Tibial nerve (tissue), 4 donors: ENCODE results near the gene RBM25. TPM values are rescaled to one million over a fixed set of nuclear protein-coding genes. Genes with fewer than 3 reads are reported as not detected.
A peak's percentile ranks its signal among the peaks of the same experiment; 100 is the strongest.

ENCODE experiments used
- DNase-seq, 2 donors: peaks; one replicate each; pipeline ENCODE4 v3.0.0-alpha.2; 2019; ENCODE audit warnings: low spot score in 2 of 2
- H3K27ac ChIP-seq, 4 donors: fragments of 200-600 bp; sonication (generic) in 3 of 4; one replicate each; pipeline ENCODE4 v1.5.1; 2017 to 2019; ENCODE audit warnings: mild to moderate bottlenecking in 1 of 4
- H3K27me3 ChIP-seq, 2 donors: fragments of 200-600 bp; sonication (generic) in 1 of 2; one replicate each; pipeline versions ENCODE4 v1.5.1 to v1.6.0; 2017 to 2019
- H3K36me3 ChIP-seq, 3 donors: fragments of 200-600 bp; sonication (generic); one replicate each; pipeline ENCODE4 v1.5.1; 2018 to 2019
- H3K4me1 ChIP-seq, 4 donors: fragments of 200-600 bp; sonication (generic) in 3 of 4; one replicate each; pipeline ENCODE4 v1.5.1; 2017 to 2019
- H3K4me3 ChIP-seq, 4 donors: fragments of 200-600 bp; sonication (generic) in 3 of 4; one replicate each; pipeline ENCODE4 v1.5.1; 2017 to 2019; ENCODE audit warnings: mild to moderate bottlenecking in 1 of 4, moderate library complexity in 1 of 4
- H3K9me3 ChIP-seq, 4 donors: fragments of 200-600 bp; sonication (generic) in 3 of 4; one replicate each; pipeline ENCODE4 v1.5.1; 2017 to 2019
- CTCF ChIP-seq, 5 experiments: fragments of 200-600 bp in 3 of 5; fragments of 450-650 bp in 2 of 5; sonication (generic) in 3 of 5; IDR thresholded peaks; one replicate each; pipeline ENCODE4 v1.5.1; 2016 to 2019; ENCODE audit warnings: antibody characterized with exemption in 5 of 5, mild to moderate bottlenecking in 3 of 5, moderate library complexity in 2 of 5
- EP300 ChIP-seq, 2 donors: sonication (generic); formaldehyde crosslinking; IDR thresholded peaks; one replicate each; pipeline ENCODE4 v1.6.1; 2017; ENCODE audit warnings: antibody characterized with exemption in 2 of 2, mild to moderate bottlenecking in 1 of 2
- POLR2A ChIP-seq, 2 donors: fragments of 450-650 bp; IDR thresholded peaks; one replicate each; pipeline ENCODE4 v1.6.1; 2017; ENCODE audit warnings: antibody characterized with exemption in 2 of 2, mild to moderate bottlenecking in 2 of 2, moderate library complexity in 2 of 2
- WGBS, 2 donors: methylation state at CpG; one replicate each; pipeline ENCODE4 v1.1.5; 2018; 5-methylcytosine and 5-hydroxymethylcytosine counted together
- total RNA-seq, 4 donors: library from RNA; depleted of rRNA; stranded (reverse); fragments of >200 nt; gene quantifications; one replicate each; pipeline ENCODE4 v1.1.0, GENCODE V29; 2016

The RBM25 gene
- total RNA-seq, 4 donors from 2014 or later: 87.4 to 120 (median 101) TPM

DNA sequence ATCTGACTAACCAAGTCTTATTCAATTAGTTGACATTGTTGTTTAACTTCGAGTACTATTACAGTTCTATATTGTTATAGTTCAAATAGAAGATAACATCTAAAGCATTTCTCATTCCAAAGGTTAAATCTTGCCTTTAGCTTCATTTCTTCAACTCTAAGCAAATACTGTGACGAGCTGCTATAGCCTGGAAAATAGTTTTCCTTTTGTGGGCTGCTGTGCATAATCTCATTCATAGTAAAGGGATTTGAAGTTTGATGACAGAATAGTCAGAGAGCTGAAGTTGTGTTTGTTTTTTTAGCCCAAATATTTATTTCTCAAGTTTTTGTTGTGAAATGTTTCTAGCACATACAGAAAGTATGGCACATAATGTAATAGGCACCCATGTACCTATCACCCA, 91.4 kb downstream of the RBM25 start:
- H3K27ac ChIP-seq: no peak overlapping the region
- H3K27me3 ChIP-seq: no peaks in the 10 kb centered on the region
- peaks cover 0 to 63% (median 7%) of the 10 kb centered on the region in 3 donors for H3K36me3 ChIP-seq
- H3K4me1 ChIP-seq: peaks cover 0 to 28% (median 0%) of the 10 kb centered on the region in 4 donors
- no peaks in the 10 kb centered on the region for H3K9me3 ChIP-seq
- DNase-seq: no peak
- no peak for TF ChIP-seq EP300 (IDR thresholded peaks at IDR 0.05)
- no peak for TF ChIP-seq CTCF (IDR thresholded peaks at IDR 0.05)
- TF ChIP-seq POLR2A (IDR thresholded peaks at IDR 0.05): no peak
- 77 to 88% methylated on average over 2 of the region's 2 CpGs for WGBS, 2 donors
- no peak overlapping the region for H3K4me3 ChIP-seq

DNA sequence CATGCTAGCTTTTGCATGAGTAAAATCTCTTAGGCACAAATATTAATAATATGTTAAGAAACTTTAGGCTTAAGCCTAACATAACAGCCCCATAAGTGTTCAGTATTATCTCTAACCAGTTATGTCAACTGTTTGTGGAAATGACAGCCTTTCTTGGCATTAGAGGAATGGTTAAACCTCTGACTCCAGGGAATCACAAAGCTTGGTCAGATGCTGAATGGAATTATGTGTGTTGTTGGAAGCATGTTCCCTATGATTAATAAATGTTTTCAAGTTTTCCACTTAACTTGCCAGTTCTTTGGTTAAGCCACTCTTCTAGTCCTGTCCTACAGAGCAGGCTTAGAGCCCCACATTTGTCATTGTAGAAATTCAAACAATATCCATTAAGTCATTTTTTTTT, 94.9 kb downstream of the RBM25 start:
- H3K9me3 ChIP-seq: no peaks in the 10 kb centered on the region
- TF ChIP-seq CTCF (IDR thresholded peaks at IDR 0.05) (no peak), POLR2A (IDR thresholded peaks at IDR 0.05) (no peak)
- no peaks in the 10 kb centered on the region for H3K27me3 ChIP-seq
- no peak for DNase-seq
- no peak overlapping the region for H3K4me3 ChIP-seq
- no peak overlapping the region for H3K27ac ChIP-seq
- peaks cover 0 to 88% (median 14%) of the 10 kb centered on the region in 3 donors for H3K36me3 ChIP-seq
- H3K4me1 ChIP-seq: no peaks in the 10 kb centered on the region

- Histone ChIP-seq H3K27me3 (no peaks in the 10 kb centered on the region), H3K4me3 (no peak overlapping the region), H3K9me3 (no peaks in the 10 kb centered on the region), H3K4me1 (peaks cover 0 to 2% (median 0%) of the 10 kb centered on the region in 4 donors), H3K27ac (no peak overlapping the region), H3K36me3 (peaks cover 0 to 79% (median 3%) of the 10 kb centered on the region in 3 donors)
- WGBS, 2 donors: 86 to 87% methylated on average over 11 of the region's 11 CpGs
- TF ChIP-seq EP300 (IDR thresholded peaks at IDR 0.05): no peak
- TF ChIP-seq POLR2A (IDR thresholded peaks at IDR 0.05): no peak
- no peak for TF ChIP-seq CTCF (IDR thresholded peaks at IDR 0.05)
- no peak for DNase-seq
Measured at GRCh38 chr14:73162251-73162650, 103.9 kb downstream of the RBM25 start.

- Histone ChIP-seq H3K9me3 (no peaks in the 10 kb centered on the region), H3K36me3 (peaks cover 0 to 84% (median 15%) of the 10 kb centered on the region in 3 donors), H3K4me1 (peaks cover 0 to 12% (median 0%) of the 10 kb centered on the region in 4 donors), H3K27ac (no peak overlapping the region), H3K4me3 (no peak overlapping the region), H3K27me3 (no peaks in the 10 kb centered on the region)
- TF ChIP-seq CTCF (IDR thresholded peaks at IDR 0.05) (no peak), EP300 (IDR thresholded peaks at IDR 0.05) (no peak), POLR2A (IDR thresholded peaks at IDR 0.05) (no peak)
- 78 to 84% methylated on average over 1 of the region's 1 CpG for WGBS, 2 donors
- DNase-seq: no peak
Measured at GRCh38 chr14:73166399-73166798, 108.1 kb downstream of the RBM25 start.

- no peaks in the 10 kb centered on the region for H3K9me3 ChIP-seq
- peaks cover 0 to 13% (median 0%) of the 10 kb centered on the region in 4 donors for H3K4me1 ChIP-seq
- TF ChIP-seq POLR2A (IDR thresholded peaks at IDR 0.05) (no peak), EP300 (IDR thresholded peaks at IDR 0.05) (no peak), CTCF (IDR thresholded peaks at IDR 0.05) (no peak)
- no peak overlapping the region for H3K4me3 ChIP-seq
- 73 to 85% methylated on average over 4 of the region's 4 CpGs for WGBS, 2 donors
- peak overlapping the region in 2 of 4 donors; percentile 49 to 72 for H3K27ac ChIP-seq
- H3K36me3 ChIP-seq: peaks cover 0 to 88% (median 16%) of the 10 kb centered on the region in 3 donors
- H3K27me3 ChIP-seq: no peaks in the 10 kb centered on the region
- DNase-seq: no peak
Measured at GRCh38 chr14:73167727-73168126, 109.4 kb downstream of the RBM25 start.
